CD14-positive monocyte (primary cell): ENCODE results near the gene FOXP4. TPM values are rescaled to one million over a fixed set of nuclear protein-coding genes. Genes with fewer than 3 reads are reported as not detected.

ENCODE experiments used
- DNase-seq, 3 donors: peaks; one replicate each; pipeline ENCODE4 v3.0.0-alpha.2; 2011 to 2022
- H2AFZ ChIP-seq: 2 replicates; pipeline ENCODE4 v1.6.0; 2012; ENCODE audit warnings: mild to moderate bottlenecking, low read depth, low read length, inconsistent platforms; ENCODE audit not compliant: insufficient read depth, poor library complexity, severe bottlenecking
- H3K27ac ChIP-seq, 2 donors: 1 replicate in 1 of 2; 2 replicates in 1 of 2; pipeline ENCODE4 v1.5.1; 2012 to 2013; ENCODE audit warnings: low read length in 2 of 2, control low read depth in 1 of 2, inconsistent platforms in 1 of 2, low read depth in 1 of 2, mild to moderate bottlenecking in 1 of 2
- H3K27me3 ChIP-seq, 2 donors: one replicate each; pipeline versions ENCODE4 v1.6.0 to v1.6.1; 2011 to 2013; ENCODE audit warnings: low read length in 2 of 2; ENCODE audit not compliant: control insufficient read depth in 2 of 2, insufficient read depth in 2 of 2
- H3K36me3 ChIP-seq, 2 donors: replicated peaks in 1 of 2; 1 replicate in 1 of 2; 2 replicates in 1 of 2; pipeline versions ENCODE4 v1.5.1 to v1.6.1; 2012 to 2013; ENCODE audit warnings: low read length in 2 of 2, control low read depth in 1 of 2, inconsistent platforms in 1 of 2, mild to moderate bottlenecking in 1 of 2; ENCODE audit not compliant: insufficient read depth in 2 of 2, control insufficient read depth in 1 of 2
- H3K4me1 ChIP-seq, 2 donors: 1 replicate in 1 of 2; 2 replicates in 1 of 2; pipeline versions ENCODE4 v1.5.1 to v1.6.1; 2012 to 2013; ENCODE audit warnings: low read length in 2 of 2, control low read depth in 1 of 2, inconsistent platforms in 1 of 2, mild to moderate bottlenecking in 1 of 2, moderate library complexity in 1 of 2; ENCODE audit not compliant: insufficient read depth in 2 of 2, control insufficient read depth in 1 of 2
- H3K4me2 ChIP-seq: replicated peaks from 2 replicates; pipeline ENCODE3; 2012; ENCODE audit warnings: low read length, moderate library complexity, mild to moderate bottlenecking; ENCODE audit not compliant: poor library complexity, severe bottlenecking; ENCODE audit errors: extremely low read depth
- H3K4me3 ChIP-seq, 3 experiments: fragments of 200-600 bp in 1 of 3; sonication (generic) in 1 of 3; replicated peaks in 1 of 3; 1 replicate in 2 of 3; 2 replicates in 1 of 3; pipeline ENCODE4 v1.5.1; 2011 to 2013; ENCODE audit warnings: low read length in 3 of 3, mild to moderate bottlenecking in 3 of 3, control low read depth in 2 of 3, low read depth in 2 of 3, inconsistent platforms in 1 of 3, moderate library complexity in 1 of 3
- H3K79me2 ChIP-seq: 2 replicates; pipeline ENCODE4 v1.6.0; 2012; ENCODE audit warnings: mild to moderate bottlenecking, control low read depth, inconsistent platforms, low read length, moderate library complexity; ENCODE audit not compliant: insufficient read depth
- H3K9ac ChIP-seq: 2 replicates; pipeline ENCODE4 v1.6.0; 2017; ENCODE audit warnings: low read length, mild to moderate bottlenecking; ENCODE audit not compliant: insufficient read depth, poor library complexity, severe bottlenecking
- H3K9me3 ChIP-seq, 2 donors: replicated peaks in 1 of 2; 1 replicate in 1 of 2; 2 replicates in 1 of 2; pipeline versions ENCODE4 v1.5.1 to v1.6.1; 2012 to 2013; ENCODE audit warnings: low read length in 2 of 2, control low read depth in 1 of 2; ENCODE audit not compliant: control insufficient read depth in 1 of 2, insufficient read depth in 1 of 2
- H4K20me1 ChIP-seq: 2 replicates; pipeline ENCODE4 v1.6.0; 2012; ENCODE audit warnings: mild to moderate bottlenecking, low read length, control low read depth, moderate library complexity; ENCODE audit not compliant: insufficient read depth
- H3K27ac Mint-ChIP-seq, 7 donors: one replicate each; pipeline ENCODE4 v1.8.0; 2020; ENCODE audit warnings: mild to moderate bottlenecking in 7 of 7, mixed read lengths in 7 of 7, moderate library complexity in 6 of 7, inconsistent platforms in 2 of 7
- H3K27me3 Mint-ChIP-seq, 3 donors: one replicate each; pipeline ENCODE4 v1.8.0; 2021 to 2022; ENCODE audit warnings: low read depth in 3 of 3, mild to moderate bottlenecking in 3 of 3, mixed read lengths in 3 of 3, moderate library complexity in 3 of 3, inconsistent platforms in 1 of 3
- H3K36me3 Mint-ChIP-seq, 2 donors: one replicate each; pipeline ENCODE4 v1.8.0; 2020; ENCODE audit warnings: mixed read lengths in 2 of 2, inconsistent platforms in 1 of 2, mild to moderate bottlenecking in 1 of 2
- H3K4me1 Mint-ChIP-seq: one replicate; pipeline ENCODE4 v1.8.0; 2020; ENCODE audit warnings: mild to moderate bottlenecking, mixed read lengths
- H3K4me3 Mint-ChIP-seq, 2 donors: one replicate each; pipeline ENCODE4 v1.8.0; 2020; ENCODE audit warnings: mild to moderate bottlenecking in 2 of 2, mixed read lengths in 2 of 2, moderate library complexity in 1 of 2
- H3K9me3 Mint-ChIP-seq, 7 donors: one replicate each; pipeline ENCODE4 v1.8.0; 2020 to 2022; ENCODE audit warnings: mixed read lengths in 7 of 7, mild to moderate bottlenecking in 6 of 7, moderate library complexity in 6 of 7, inconsistent platforms in 2 of 7
- WGBS: methylation state at CpG from one replicate; pipeline ENCODE4 v1.1.5; 2013; ENCODE audit warnings: missing lambda C conversion rate; ENCODE audit not compliant: insufficient coverage; 5-methylcytosine and 5-hydroxymethylcytosine counted together
- intact Hi-C, 2 donors: fragments of 100-400 bp; cut with micrococcal nuclease; formaldehyde crosslinking; loops; one replicate each; pipeline versions ENCODE4 v1.15.0 to v1.15.1; 2023
- polyA plus RNA-seq, 3 donors: library from polyadenylated mRNA; depleted of rRNA in 1 of 3; unstranded in 2 of 3; stranded (reverse) in 1 of 3; fragments of 300-500 nt in 2 of 3; fragments of >200 nt in 1 of 3; fragmentation: Illumina TruSeq in 2 of 3; gene quantifications; 1 replicate in 2 of 3; 2 replicates in 1 of 3; pipeline ENCODE4 v1.2.3, GENCODE V29; 2012 to 2021
- TF ChIP-seq, protein P1 (sequence below): fragments of 200-600 bp; IDR thresholded peaks from one replicate; pipeline ENCODE4 v1.8.0; 2022; ENCODE audit warnings: antibody characterized with exemption, mild to moderate bottlenecking

FOXP4 gene
- polyA plus RNA-seq, 3 donors = 0.62 to 7.6 (median 0.65) TPM

GRCh38 chr6:41546866-41547798, 951 bp downstream of the FOXP4 start:
- intact Hi-C loops = no loop called here
- Histone ChIP-seq H3K4me2 (peak overlapping the region; percentile 89), H4K20me1 (peaks cover 59% of the 10 kb centered on the region), H3K9ac (peak overlapping the region; percentile 66), H3K79me2 (peaks cover 5% of the 10 kb centered on the region), H2AFZ (peak overlapping the region; percentile 59), H3K27ac (no peak overlapping the region), H3K36me3 (peaks cover 4 to 16% of the 10 kb centered on the region in 2 donors), H3K4me3 (peak overlapping the region; percentile 58 to 91 (median 61)), H3K9me3 (no peaks in the 10 kb centered on the region), H3K27me3 (peaks cover 20 to 53% of the 10 kb centered on the region in 2 donors), H3K4me1 (peaks cover 31 to 37% of the 10 kb centered on the region in 2 donors)
- Mint-ChIP-seq H3K4me3 (peak overlapping the region; percentile 97 to 98), H3K4me1 (peaks cover 37% of the 10 kb centered on the region), H3K27me3 (peaks cover 57 to 65% (median 59%) of the 10 kb centered on the region in 3 donors), H3K36me3 (peaks cover 20 to 25% of the 10 kb centered on the region in 2 donors), H3K27ac (peak overlapping the region in 4 of 7 donors; percentile 24 to 84 (median 62)), H3K9me3 (peaks cover 0 to 17% (median 4%) of the 10 kb centered on the region in 7 donors)
- TF ChIP-seq, protein P1, sequence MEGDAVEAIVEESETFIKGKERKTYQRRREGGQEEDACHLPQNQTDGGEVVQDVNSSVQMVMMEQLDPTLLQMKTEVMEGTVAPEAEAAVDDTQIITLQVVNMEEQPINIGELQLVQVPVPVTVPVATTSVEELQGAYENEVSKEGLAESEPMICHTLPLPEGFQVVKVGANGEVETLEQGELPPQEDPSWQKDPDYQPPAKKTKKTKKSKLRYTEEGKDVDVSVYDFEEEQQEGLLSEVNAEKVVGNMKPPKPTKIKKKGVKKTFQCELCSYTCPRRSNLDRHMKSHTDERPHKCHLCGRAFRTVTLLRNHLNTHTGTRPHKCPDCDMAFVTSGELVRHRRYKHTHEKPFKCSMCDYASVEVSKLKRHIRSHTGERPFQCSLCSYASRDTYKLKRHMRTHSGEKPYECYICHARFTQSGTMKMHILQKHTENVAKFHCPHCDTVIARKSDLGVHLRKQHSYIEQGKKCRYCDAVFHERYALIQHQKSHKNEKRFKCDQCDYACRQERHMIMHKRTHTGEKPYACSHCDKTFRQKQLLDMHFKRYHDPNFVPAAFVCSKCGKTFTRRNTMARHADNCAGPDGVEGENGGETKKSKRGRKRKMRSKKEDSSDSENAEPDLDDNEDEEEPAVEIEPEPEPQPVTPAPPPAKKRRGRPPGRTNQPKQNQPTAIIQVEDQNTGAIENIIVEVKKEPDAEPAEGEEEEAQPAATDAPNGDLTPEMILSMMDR = no peak
- WGBS = under 1% methylated on average over 55 of the region's 82 CpGs
- no peak for DNase-seq

GRCh38 chr6:41547799-41548097, 1.6 kb downstream of the FOXP4 start:
- Histone ChIP-seq H2AFZ (peak overlapping the region; percentile 59), H3K4me2 (peak overlapping the region; percentile 89), H3K9ac (peak overlapping the region; percentile 66), H3K4me1 (peaks cover 31 to 37% of the 10 kb centered on the region in 2 donors), H3K4me3 (peak overlapping the region; percentile 58 to 91 (median 61)), H3K9me3 (no peaks in the 10 kb centered on the region), H4K20me1 (peaks cover 65% of the 10 kb centered on the region), H3K27ac (no peak overlapping the region), H3K79me2 (peaks cover 5% of the 10 kb centered on the region), H3K36me3 (peaks cover 4 to 22% of the 10 kb centered on the region in 2 donors), H3K27me3 (peaks cover 20 to 53% of the 10 kb centered on the region in 2 donors)
- peaks cover 38% of the 10 kb centered on the region for H3K4me1 Mint-ChIP-seq
- peaks cover 57 to 67% (median 60%) of the 10 kb centered on the region in 3 donors for H3K27me3 Mint-ChIP-seq
- TF ChIP-seq, protein P1 = no peak
- H3K27ac Mint-ChIP-seq = no peak overlapping the region
- H3K9me3 Mint-ChIP-seq = peaks cover 0 to 17% (median 4%) of the 10 kb centered on the region in 7 donors
- peak overlapping the region; percentile 97 to 98 for H3K4me3 Mint-ChIP-seq
- peaks cover 21 to 26% of the 10 kb centered on the region in 2 donors for H3K36me3 Mint-ChIP-seq
- 3% methylated on average over 21 of the region's 21 CpGs for WGBS
- DNase-seq = no peak
- intact Hi-C loops = no loop called here
